Prostate gland (tissue), 2 donors: Measurements from ENCODE around the gene TRIO. TPM values are rescaled to one million over a fixed set of nuclear protein-coding genes. Genes with fewer than 3 reads are reported as not detected.
"Not testable (repeated sequence)": the region's sequence is repeated elsewhere in the genome, so short reads cannot be mapped to it uniquely, and the experiment has no call there.

Experiments used
- DNase-seq: peaks from one replicate; pipeline ENCODE4 v3.0.0-alpha.2; 2019; ENCODE audit warnings: low spot score
- H3K27ac ChIP-seq, 2 donors: fragments of 200-600 bp; sonication (generic); 2 replicates each; pipeline ENCODE4 v1.5.1; 2017 to 2019
- H3K27me3 ChIP-seq: fragments of 200-600 bp; sonication (generic); replicated peaks from 2 replicates; pipeline ENCODE4 v1.5.1; 2019; ENCODE audit not compliant: insufficient read depth
- H3K36me3 ChIP-seq, 2 donors: fragments of 200-600 bp; sonication (generic); 1 replicate in 1 of 2; 2 replicates in 1 of 2; pipeline versions ENCODE4 v1.5.1 to v1.8.1; 2017 to 2019
- H3K4me1 ChIP-seq: fragments of 200-600 bp; sonication (generic); replicated peaks from 2 replicates; pipeline ENCODE4 v1.5.1; 2019
- H3K4me3 ChIP-seq, 2 donors: fragments of 200-600 bp; sonication (generic); 2 replicates each; pipeline ENCODE4 v1.5.1; 2017 to 2019
- H3K9me3 ChIP-seq: fragments of 200-600 bp; sonication (generic); 2 replicates; pipeline ENCODE4 v1.5.1; 2017
- POLR2A ChIP-seq: fragments of 450-650 bp; IDR thresholded peaks from one replicate; pipeline ENCODE4 v1.6.1; 2016; ENCODE audit warnings: antibody characterized with exemption, mild to moderate bottlenecking
- POLR2AphosphoS5 ChIP-seq: sonication (generic); formaldehyde crosslinking; IDR thresholded peaks from one replicate; pipeline ENCODE4 v1.6.1; 2017; ENCODE audit warnings: antibody characterized with exemption
- WGBS: methylation state at CpG from one replicate; pipeline ENCODE4 v1.1.5; 2018; 5-methylcytosine and 5-hydroxymethylcytosine counted together
- intact Hi-C: fragments of 100-400 bp; cut with DNase I; formaldehyde crosslinking; loops from one replicate; pipeline ENCODE4 v1.14.2; 2022
- total RNA-seq, 2 donors: library from RNA; depleted of rRNA; stranded (reverse); fragments of >200 nt; gene quantifications; one replicate each; pipeline ENCODE4 v1.1.0, GENCODE V29; 2016
- TF ChIP-seq, protein P1 (sequence below), 4 experiments: fragments of 200-600 bp in 2 of 4; fragments of 450-650 bp in 2 of 4; sonication (generic) in 2 of 4; IDR thresholded peaks; 1 replicate in 3 of 4; 2 replicates in 1 of 4; pipeline ENCODE4 v1.5.1; 2016 to 2019; ENCODE audit warnings: antibody characterized with exemption in 4 of 4, mild to moderate bottlenecking in 2 of 4, moderate library complexity in 2 of 4

TRIO gene
- total RNA-seq, 2 donors from 2014 or later = 90.3 to 197 TPM

DNA sequence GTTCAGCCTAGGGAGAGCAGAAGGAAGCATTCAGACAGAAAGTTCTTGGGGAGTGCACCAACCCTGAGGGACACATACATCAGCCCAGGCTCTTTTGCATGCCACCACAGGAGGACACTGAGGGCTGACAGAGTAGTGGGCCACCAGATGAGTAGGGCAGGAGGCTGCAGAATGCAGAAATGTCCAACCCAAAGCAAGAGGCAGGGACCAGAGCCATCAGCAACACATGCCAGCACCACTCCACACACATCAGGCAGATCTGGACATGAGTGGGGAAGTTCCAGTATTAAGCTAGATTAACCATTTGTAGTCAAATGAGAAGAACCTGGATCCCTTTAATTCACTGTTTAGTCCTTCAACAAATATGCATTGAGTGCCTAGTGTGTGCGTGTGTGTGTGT, 402.7 kb downstream of the TRIO start:
- no peak for TF ChIP-seq POLR2AphosphoS5
- no peak for TF ChIP-seq POLR2A
- TF ChIP-seq, protein P1, sequence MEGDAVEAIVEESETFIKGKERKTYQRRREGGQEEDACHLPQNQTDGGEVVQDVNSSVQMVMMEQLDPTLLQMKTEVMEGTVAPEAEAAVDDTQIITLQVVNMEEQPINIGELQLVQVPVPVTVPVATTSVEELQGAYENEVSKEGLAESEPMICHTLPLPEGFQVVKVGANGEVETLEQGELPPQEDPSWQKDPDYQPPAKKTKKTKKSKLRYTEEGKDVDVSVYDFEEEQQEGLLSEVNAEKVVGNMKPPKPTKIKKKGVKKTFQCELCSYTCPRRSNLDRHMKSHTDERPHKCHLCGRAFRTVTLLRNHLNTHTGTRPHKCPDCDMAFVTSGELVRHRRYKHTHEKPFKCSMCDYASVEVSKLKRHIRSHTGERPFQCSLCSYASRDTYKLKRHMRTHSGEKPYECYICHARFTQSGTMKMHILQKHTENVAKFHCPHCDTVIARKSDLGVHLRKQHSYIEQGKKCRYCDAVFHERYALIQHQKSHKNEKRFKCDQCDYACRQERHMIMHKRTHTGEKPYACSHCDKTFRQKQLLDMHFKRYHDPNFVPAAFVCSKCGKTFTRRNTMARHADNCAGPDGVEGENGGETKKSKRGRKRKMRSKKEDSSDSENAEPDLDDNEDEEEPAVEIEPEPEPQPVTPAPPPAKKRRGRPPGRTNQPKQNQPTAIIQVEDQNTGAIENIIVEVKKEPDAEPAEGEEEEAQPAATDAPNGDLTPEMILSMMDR (IDR thresholded peaks at IDR 0.05) = no peak
- H3K4me3 ChIP-seq = no peak overlapping the region
- intact Hi-C loops = no loop called here
- no peaks in the 10 kb centered on the region for H3K4me1 ChIP-seq
- no peaks in the 10 kb centered on the region for H3K36me3 ChIP-seq
- WGBS = 76% methylated on average over 1 of the region's 1 CpG
- no peak overlapping the region for H3K27ac ChIP-seq
- H3K27me3 ChIP-seq = no peaks in the 10 kb centered on the region
- no peaks in the 10 kb centered on the region for H3K9me3 ChIP-seq
- no peak for DNase-seq

DNA sequence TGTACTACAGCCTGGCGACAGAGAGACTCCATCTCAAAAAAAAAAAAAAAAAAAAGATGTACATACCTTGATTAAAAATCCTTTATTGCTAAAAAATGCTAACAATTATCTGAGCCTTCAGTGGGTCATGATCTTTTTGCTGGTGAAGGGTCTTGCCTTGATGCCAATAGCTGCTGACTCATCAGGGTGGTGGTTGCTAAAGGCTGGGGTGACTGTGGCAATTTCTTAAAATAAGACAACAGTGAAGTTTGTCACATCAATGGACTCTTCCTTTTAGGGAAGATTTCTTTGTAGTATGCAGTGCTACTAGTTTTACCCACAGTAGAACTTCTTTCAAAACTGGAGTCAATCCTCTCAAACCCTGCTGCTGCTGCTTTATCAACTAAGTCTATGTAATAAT, 404.5 kb downstream of the TRIO start:
- 93% methylated on average over 1 of the region's 1 CpG for whole genome bisulfite sequencing
- H3K4me1 ChIP-seq = no peaks in the 10 kb centered on the region
- DNase-seq = no peak

DNA sequence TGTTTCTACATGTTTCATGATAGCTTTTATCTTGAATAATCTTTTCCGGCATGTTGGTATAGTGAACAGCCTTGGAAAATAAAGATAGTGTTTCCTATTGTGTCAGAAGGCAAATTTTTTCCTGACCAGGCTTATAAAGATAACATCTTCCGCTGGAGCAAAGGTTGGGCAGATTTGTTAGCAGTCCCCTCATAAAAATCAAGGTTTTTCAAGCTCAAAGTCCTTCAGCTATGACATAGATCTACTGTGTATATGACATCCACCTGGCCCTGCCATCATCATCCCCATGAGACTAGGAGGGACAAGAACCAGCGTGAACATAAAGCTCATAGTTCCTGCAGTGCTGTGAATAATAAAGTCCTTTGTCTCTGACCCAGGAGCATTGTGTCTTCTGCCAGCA, 408.1 kb downstream of the TRIO start:
- Histone ChIP-seq H3K9me3 (no peaks in the 10 kb centered on the region), H3K27ac (no peak overlapping the region), H3K4me1 (no peaks in the 10 kb centered on the region), H3K4me3 (no peak overlapping the region), H3K36me3 (no peaks in the 10 kb centered on the region), H3K27me3 (no peaks in the 10 kb centered on the region)
- no peak for DNase-seq
- TF ChIP-seq POLR2AphosphoS5 = no peak
- no peak for TF ChIP-seq POLR2A
- TF ChIP-seq, protein P1 (IDR thresholded peaks at IDR 0.05) = no peak
- intact Hi-C loops = no loop called here
- WGBS = 38% methylated on average over 3 of the region's 3 CpGs

More for the DNA sequence above, 404.5 kb downstream of the TRIO start:
- H3K4me3 ChIP-seq = no peak overlapping the region
- no peaks in the 10 kb centered on the region for H3K9me3 ChIP-seq
- intact Hi-C loops = no loop called here
- H3K27me3 ChIP-seq = no peaks in the 10 kb centered on the region
- no peak overlapping the region for H3K27ac ChIP-seq
- H3K36me3 ChIP-seq = no peaks in the 10 kb centered on the region
- TF ChIP-seq POLR2AphosphoS5 (no peak), POLR2A (no peak)
- TF ChIP-seq, protein P1 (IDR thresholded peaks at IDR 0.05) = no peak

DNA sequence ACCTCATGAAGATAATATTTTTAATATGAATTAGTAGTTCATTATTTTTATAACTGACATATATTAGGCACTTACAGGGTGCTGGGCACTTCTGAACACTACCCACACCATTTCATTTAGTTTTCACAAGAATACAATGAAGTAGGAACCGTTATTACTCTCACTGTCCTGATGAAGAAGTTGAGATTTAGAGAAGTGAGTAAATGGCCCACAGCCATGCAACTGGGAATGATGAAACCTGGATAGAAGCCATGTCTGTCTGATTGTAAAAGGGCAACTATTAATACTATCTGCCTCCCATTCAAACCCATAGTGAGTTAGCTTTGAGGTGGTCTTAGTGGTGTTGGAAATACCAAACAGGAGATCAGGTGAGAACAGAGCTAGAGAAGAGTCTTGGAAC, 408.9 kb downstream of the TRIO start:
- Histone ChIP-seq H3K9me3 (no peaks in the 10 kb centered on the region), H3K4me3 (no peak overlapping the region), H3K36me3 (no peaks in the 10 kb centered on the region), H3K4me1 (no peaks in the 10 kb centered on the region), H3K27ac (no peak overlapping the region), H3K27me3 (no peaks in the 10 kb centered on the region)
- 62% methylated on average over 1 of the region's 1 CpG for WGBS
- TF ChIP-seq, protein P1 (IDR thresholded peaks at IDR 0.05) = no peak
- TF ChIP-seq POLR2A = no peak
- TF ChIP-seq POLR2AphosphoS5 = no peak
- DNase-seq = no peak
- intact Hi-C loops = no loop called here

DNA sequence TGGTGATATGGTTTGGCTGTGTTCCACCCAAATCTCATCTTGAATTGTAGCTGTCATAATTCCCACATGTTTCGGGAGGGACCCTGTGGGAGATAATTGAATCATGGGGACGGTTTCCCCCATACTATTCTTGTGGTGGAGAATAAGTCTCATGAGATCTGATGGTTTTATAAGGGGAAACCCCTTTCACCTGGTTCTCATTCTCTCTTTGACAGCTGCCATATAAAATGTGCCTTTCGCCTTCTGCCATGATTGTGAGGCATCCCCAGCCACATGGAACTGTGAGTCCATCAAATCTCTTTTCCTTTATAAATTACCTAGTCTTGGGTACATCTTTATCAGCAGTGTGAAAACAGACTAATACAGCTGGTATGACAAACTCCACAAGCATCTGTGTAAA, 411.1 kb downstream of the TRIO start:
- H3K27me3 ChIP-seq, DNase-seq, H3K27ac ChIP-seq, intact Hi-C loops, H3K9me3 ChIP-seq, H3K36me3 ChIP-seq, H3K4me3 ChIP-seq, H3K4me1 ChIP-seq: not testable (repeated sequence)
- 72% methylated on average over 3 of the region's 3 CpGs for WGBS
